ENCODE data around the gene SMPD4. TPM values are rescaled to one million over a fixed set of nuclear protein-coding genes. Genes with fewer than 3 reads are reported as not detected.
"Not testable (repeated sequence)": the region's sequence is repeated elsewhere in the genome, so short reads cannot be mapped to it uniquely, and the experiment has no call there.

SMPD4 gene
- total RNA-seq, 1 experiment from 2014 or later: 98.9 TPM

- BruUV-seq (replicated peaks): no TSS peak
- H3K4me2 ChIP-seq (ENCODE audit: low read length): no peak overlapping the region
- no peak for TF ChIP-seq ZNF274 (IDR thresholded peaks at IDR 0.05; ENCODE audit: low read depth, low read length)
- TF ChIP-seq CEBPB (IDR thresholded peaks at IDR 0.05; ENCODE audit: low read depth): no peak
- TF ChIP-seq RAD21 (IDR thresholded peaks at IDR 0.05; ENCODE audit: low read depth): no peak
- TF ChIP-seq SP1 (IDR thresholded peaks at IDR 0.05; ENCODE audit: low read depth): no peak
- TF ChIP-seq ZBTB33 (IDR thresholded peaks at IDR 0.05; ENCODE audit: extremely low read depth, insufficient replicate concordance, low read length): no peak
- DNase-seq (ENCODE audit: low read depth, low spot score) (no peak), ATAC-seq (no peak)
- H3K27me3 ChIP-seq (ENCODE audit: insufficient read depth, low read length): no peaks in the 10 kb centered on the region
- H2AFZ ChIP-seq (ENCODE audit: low read depth, low read length, poor library complexity, severe bottlenecking): no peak overlapping the region
- peaks cover 0 to 2% of the 10 kb centered on the region in 2 experiments; a peak in 2 of 4 replicates for H3K36me3 ChIP-seq (ENCODE audit: control insufficient read depth in 1 of 2, insufficient read depth in 2 of 2, low read length in 2 of 2)
- ChIA-PET CTCF (no interaction called here), POLR2A (no interaction called here), RAD21 (ENCODE audit: low non-redundant PET in 1 of 2, low total read pairs in 2 of 2, uncharacterized antibody in 2 of 2, unreplicated experiment in 2 of 2) (no interaction called here)
- no peaks in the 10 kb centered on the region for H3K4me1 ChIP-seq (ENCODE audit: control insufficient read depth in 1 of 2, insufficient read depth in 2 of 2, low read length in 2 of 2)
- H3K9me2 ChIP-seq (ENCODE audit: insufficient read depth): no peaks in the 10 kb centered on the region
- H3K79me2 ChIP-seq (ENCODE audit: insufficient read depth, low read length): no peaks in the 10 kb centered on the region
- H3K27ac ChIP-seq (ENCODE audit: low read depth, low read length): no peak overlapping the region
- no peaks in the 10 kb centered on the region for H4K20me1 ChIP-seq (ENCODE audit: insufficient read depth)
- no peak overlapping the region for H3K4me3 ChIP-seq (replicated peaks in 1 of 2; ENCODE audit: low read depth in 1 of 2, low read length in 2 of 2)
- intact Hi-C loops (cut with micrococcal nuclease): no loop called here
- no peak overlapping the region for H3K9ac ChIP-seq (ENCODE audit: low read length)
- H3K9me3 ChIP-seq (ENCODE audit: control insufficient read depth in 1 of 2, insufficient read depth in 1 of 2, low read depth in 1 of 2, low read length in 2 of 2): no peaks in the 10 kb centered on the region
Observed at GRCh38 chr2:130160131-130160530, 21.3 kb downstream of the SMPD4 start.

- H3K4me2 ChIP-seq (ENCODE audit: low read length); BruUV-seq (replicated peaks); H3K9me2 ChIP-seq (ENCODE audit: insufficient read depth); intact Hi-C loops (cut with micrococcal nuclease); H3K36me3 ChIP-seq (ENCODE audit: control insufficient read depth in 1 of 2, insufficient read depth in 2 of 2, low read length in 2 of 2); H3K4me3 ChIP-seq (replicated peaks in 1 of 2; ENCODE audit: low read depth in 1 of 2, low read length in 2 of 2); CTCF ChIA-PET; ATAC-seq; H4K20me1 ChIP-seq (ENCODE audit: insufficient read depth); H3K27ac ChIP-seq (ENCODE audit: low read depth, low read length); H3K79me2 ChIP-seq (ENCODE audit: insufficient read depth, low read length); DNase-seq (ENCODE audit: low read depth, low spot score); H3K9me3 ChIP-seq (ENCODE audit: control insufficient read depth in 1 of 2, insufficient read depth in 1 of 2, low read depth in 1 of 2, low read length in 2 of 2); H3K4me1 ChIP-seq (ENCODE audit: control insufficient read depth in 1 of 2, insufficient read depth in 2 of 2, low read length in 2 of 2); H3K9ac ChIP-seq (ENCODE audit: low read length); H3K27me3 ChIP-seq (ENCODE audit: insufficient read depth, low read length); POLR2A ChIA-PET; H2AFZ ChIP-seq (ENCODE audit: low read depth, low read length, poor library complexity, severe bottlenecking); RAD21 ChIA-PET (ENCODE audit: low non-redundant PET in 1 of 2, low total read pairs in 2 of 2, uncharacterized antibody in 2 of 2, unreplicated experiment in 2 of 2): not testable (repeated sequence)
Observed at GRCh38 chr2:130159376-130159775, 22.0 kb downstream of the SMPD4 start.
